Retinal pigment epithelial cell (primary cell): ENCODE data around the gene GPR82.
"Not testable (repeated sequence)": the region's sequence is repeated elsewhere in the genome, so short reads cannot be mapped to it uniquely, and the experiment has no call there.

Experiments used
- DNase-seq: peaks from one replicate; pipeline ENCODE4 v3.0.0-alpha.2; 2010; ENCODE audit warnings: low read depth
- H3K4me3 ChIP-seq: 2 replicates; pipeline ENCODE4 v1.5.1; 2011; ENCODE audit warnings: mild to moderate bottlenecking, low read length, control low read depth, moderate library complexity
- CTCF ChIP-seq: conservative IDR thresholded peaks from 2 replicates; pipeline ENCODE4 v1.5.1; 2011; ENCODE audit warnings: low read depth, low read length, control low read depth, inconsistent platforms

The GPR82 gene

DNA sequence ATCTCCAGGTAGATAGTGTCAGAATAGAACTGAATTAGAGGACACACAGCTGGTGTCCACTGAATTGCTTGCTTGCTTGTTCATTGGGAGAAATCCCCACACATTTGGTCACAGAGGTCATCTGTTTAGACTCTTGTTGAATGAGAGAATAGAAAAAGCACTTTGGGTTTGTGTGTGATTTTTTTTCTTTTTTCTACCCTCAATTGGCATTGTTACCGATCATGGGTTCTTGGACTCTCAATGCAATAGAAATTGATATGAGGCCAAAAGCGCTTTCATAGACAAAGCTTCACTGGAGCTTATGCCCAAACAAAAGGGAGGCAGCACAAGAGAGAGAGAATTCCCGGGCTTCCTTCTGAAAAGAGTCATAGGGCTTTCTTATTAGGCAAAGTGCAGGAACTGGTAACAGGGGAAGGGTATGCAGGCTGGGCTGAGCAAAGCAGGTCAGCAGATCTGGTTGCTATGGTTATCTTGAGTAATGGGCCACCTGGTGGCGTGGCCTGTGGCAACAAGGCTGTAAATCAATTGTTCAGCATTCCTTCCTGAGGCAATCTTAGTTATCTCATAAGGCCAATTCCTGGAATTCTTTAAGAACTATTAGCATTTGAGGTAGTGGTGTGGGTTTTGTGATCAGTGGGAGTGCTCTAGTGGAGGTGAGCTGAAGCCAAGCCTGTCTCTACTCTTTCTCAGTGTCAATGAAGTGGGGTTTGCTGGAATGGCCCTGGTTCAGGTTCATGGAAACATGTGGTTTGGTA lies 5.3 kb upstream of the GPR82 start:
- H3K4me3 ChIP-seq = no peak overlapping the region
- no peak for TF ChIP-seq CTCF
- no peak for DNase-seq

- DNase-seq, H3K4me3 ChIP-seq: not testable (repeated sequence)
Observed at GRCh38 chrX:41719610-41720009, 4.4 kb upstream of the GPR82 start.

- no peak for TF ChIP-seq CTCF
Observed at GRCh38 chrX:41720125-41720779, 3.7 kb upstream of the GPR82 start.

DNA sequence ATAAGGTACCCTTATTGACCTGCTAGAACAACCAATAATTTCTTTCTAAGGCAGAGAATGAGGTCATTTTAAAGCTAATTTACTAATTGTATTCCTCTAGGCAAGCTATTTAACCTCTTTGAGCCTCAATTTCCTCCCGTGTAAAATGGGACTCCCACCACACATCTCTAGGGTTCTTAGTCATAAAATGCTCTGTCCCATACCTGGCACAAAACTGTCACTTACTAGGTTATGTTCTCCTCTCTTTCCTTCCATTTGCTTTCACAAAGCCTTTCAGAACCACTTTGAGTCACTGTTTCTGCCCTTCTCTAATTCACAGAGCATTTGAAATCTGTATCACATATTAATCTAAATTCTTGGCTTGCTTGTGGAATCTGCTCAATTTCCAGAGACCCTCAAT lies 2.4 kb upstream of the GPR82 start:
- DNase-seq = no peak
- H3K4me3 ChIP-seq = no peak overlapping the region
- TF ChIP-seq CTCF = no peak

More at GRCh38 chrX:41720125-41720779, 3.7 kb upstream of the GPR82 start:
- no peak for DNase-seq
- no peak overlapping the region for H3K4me3 ChIP-seq

DNA sequence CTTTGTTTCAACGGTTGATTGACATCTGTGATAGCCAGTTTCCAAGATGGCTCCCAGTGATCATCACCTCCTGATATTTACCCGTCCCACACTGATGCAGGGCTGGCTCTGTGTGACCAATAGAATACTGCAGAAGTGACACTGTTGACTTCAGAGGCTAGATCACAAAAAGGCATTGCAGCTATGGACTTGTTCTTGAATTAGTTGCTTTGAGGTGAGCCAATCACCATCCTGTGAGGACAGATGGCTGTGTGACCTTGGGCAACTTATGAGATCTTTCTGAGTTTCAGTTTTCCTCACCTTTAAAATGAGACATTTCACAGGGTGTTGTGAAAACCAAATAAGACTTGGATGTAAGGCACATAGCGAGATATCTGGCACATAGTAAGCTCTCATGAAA lies 1.8 kb upstream of the GPR82 start:
- TF ChIP-seq CTCF = no peak
- no peak overlapping the region for H3K4me3 ChIP-seq
- DNase-seq = no peak

- H3K4me3 ChIP-seq = no peak overlapping the region
- no peak for TF ChIP-seq CTCF
- DNase-seq = no peak
Observed at GRCh38 chrX:41722816-41723618, 964 bp upstream of the GPR82 start.

GRCh38 chrX:41728125-41728524 lies 4.1 kb downstream of the GPR82 start:
- no peak for TF ChIP-seq CTCF
- DNase-seq = no peak
- no peak overlapping the region for H3K4me3 ChIP-seq
